Heart right ventricle (tissue), 16 donors: ENCODE data around the gene FOXN3. TPM values are rescaled to one million over a fixed set of nuclear protein-coding genes. Genes with fewer than 3 reads are reported as not detected.

ENCODE experiments used
- ATAC-seq, 8 donors: fragments of 200-7000 bp; cut with Tn5 transposase; one replicate each; pipeline ENCODE4 v1.9.1; 2020; ENCODE audit warnings: mild to moderate bottlenecking in 8 of 8, moderate library complexity in 8 of 8, moderate number of reproducible peaks in 1 of 8
- DNase-seq, 2 donors: peaks; one replicate each; pipeline ENCODE4 v3.0.0-alpha.2; 2020
- H3K27ac ChIP-seq, 10 donors: fragments of 200-600 bp; sonication (generic) in 2 of 10; one replicate each; pipeline versions ENCODE4 v1.5.0 to v1.8.0; 2020 to 2022; ENCODE audit warnings: mild to moderate bottlenecking in 3 of 10
- H3K27me3 ChIP-seq, 7 donors: fragments of 200-600 bp; one replicate each; pipeline ENCODE4 v1.8.0; 2021 to 2022; ENCODE audit warnings: mild to moderate bottlenecking in 2 of 7
- H3K36me3 ChIP-seq, 9 donors: fragments of 200-600 bp; sonication (generic) in 1 of 9; one replicate each; pipeline versions ENCODE4 v1.5.0 to v1.8.0; 2020 to 2022; ENCODE audit warnings: mild to moderate bottlenecking in 2 of 9
- H3K4me1 ChIP-seq, 9 donors: fragments of 200-600 bp; sonication (generic) in 1 of 9; one replicate each; pipeline versions ENCODE4 v1.5.0 to v1.8.0; 2020 to 2022; ENCODE audit warnings: mild to moderate bottlenecking in 4 of 9
- H3K4me3 ChIP-seq, 10 donors: fragments of 200-600 bp; sonication (generic) in 2 of 10; one replicate each; pipeline versions ENCODE4 v1.5.0 to v1.8.0; 2020 to 2022; ENCODE audit warnings: mild to moderate bottlenecking in 7 of 10, moderate library complexity in 2 of 10
- H3K9me3 ChIP-seq, 11 donors: fragments of 200-600 bp in 10 of 11; sonication (generic) in 2 of 11; one replicate each; pipeline versions ENCODE4 v1.5.0 to v1.8.0; 2013 to 2022; ENCODE audit warnings: mild to moderate bottlenecking in 2 of 11, control low read depth in 1 of 11, moderate library complexity in 1 of 11
- CTCF ChIP-seq, 9 donors: fragments of 200-600 bp; sonication (generic) in 2 of 9; IDR thresholded peaks; one replicate each; pipeline versions ENCODE4 v1.5.0 to v1.8.0; 2021 to 2022; ENCODE audit warnings: antibody characterized with exemption in 9 of 9, mild to moderate bottlenecking in 5 of 9, moderate library complexity in 1 of 9
- WGBS, 2 donors: extraction: QIAGEN DNeasy Blood & Tissue Kit; methylation state at CpG; one replicate each; pipeline ENCODE4 v1.1.7; 2013; ENCODE audit warnings: inconsistent platforms in 1 of 2; 5-methylcytosine and 5-hydroxymethylcytosine counted together
- intact Hi-C, 10 donors: fragments of 100-400 bp; cut with DNase I; formaldehyde crosslinking; loops; one replicate each; pipeline versions ENCODE4 v1.11.1 to v1.14.2; 2022
- polyA plus RNA-seq, 2 donors: library from polyadenylated mRNA; stranded (reverse); fragments of 200-250 nt; gene quantifications; one replicate each; pipeline ENCODE4 v1.2.3, GENCODE V29; 2013
- total RNA-seq, 10 donors: library from RNA; stranded (reverse); fragmentation: NEBNext Ultra II Directional in 3 of 10; extraction: Animal tissue kit (Norgen Biotek cat#: 25700) in 3 of 10; gene quantifications; one replicate each; pipeline versions ENCODE4 v1.2.1 to v1.2.4, GENCODE V29; 2021 to 2023
- donor health status: Arrhythmogenic right ventricular cardiomyopathy.
- donor health status: ischemic (EF 13 %, LVEDD 7.1; RV severe dilation, severe dysfunction).
- donor health status: healthy with polysubstance abuse.
- donor health status: DM: no; HTN: yes; CAD: no.
- donor health status: DM: no; HTN: no; CAD: no.
- donor health status: ischemic (EF 25% LVEDD 6.9; RV normal size, moderate dysfunction).
- donor health status: ischemic (EF 25% LVEDD 5.7; RV mildly dilated, moderate dysfunction).
- donor health status: healthy.
- donor health status: DM: yes; HTN: yes; CAD: no.
- donor health status: Ischemic cardiomyopathy.
- donor health status: ischemic (EF 35%, LVEDD 5.7; RV mildly dilated, moderate dysfunction).
- donor health status: nonischemic (EF 11% LVEDD 7.7; RV severe dilation, severe dysfunction).
- donor health status: DM: yes; HTN: yes; CAD: no.
- donor health status: PGD.
- donor health status: ischemic (EF 29% LVEDD 5.4; RV normal size, mild dysfunction).
- donor health status: nonischemic (EF 23%, LVEDD 6.1; RV moderate dilation, normal function).

Gene FOXN3
- total and polyA plus RNA-seq, 12 donors, result 13.0 to 150 (median 107) TPM

DNA sequence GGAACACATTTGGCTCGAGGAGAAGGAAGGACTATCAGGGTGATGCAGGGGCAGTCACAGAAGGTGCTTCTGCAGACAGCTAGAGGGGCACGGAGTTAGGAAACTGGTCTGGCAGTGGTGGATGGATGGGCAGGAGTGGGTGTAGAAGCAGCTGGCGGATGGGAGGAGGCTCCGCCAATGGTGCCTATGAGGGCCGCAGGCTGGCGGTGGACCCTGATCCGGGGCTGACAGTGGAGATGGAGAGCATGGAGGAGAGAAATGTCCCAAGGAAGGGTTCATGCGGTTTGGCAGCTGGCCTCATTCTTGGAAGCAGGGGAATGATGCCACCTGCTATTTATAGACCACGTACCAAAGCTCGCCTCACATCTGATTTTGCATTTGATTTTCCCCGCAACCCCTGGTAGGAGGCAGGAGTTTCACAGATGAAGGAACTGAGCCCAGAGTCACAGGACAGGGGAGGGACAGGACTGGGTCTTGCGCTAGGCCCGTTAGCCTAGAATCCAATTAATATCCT lies 237.1 kb downstream of the FOXN3 start:
- H3K36me3 ChIP-seq, result peaks cover 0 to 21% (median 7%) of the 10 kb centered on the region in 9 donors
- peak in 6 of 8 donors; percentile 15 to 43 (median 32) for ATAC-seq

GRCh38 chr14:89178800-89179535 lies 238.1 kb downstream of the FOXN3 start:
- ATAC-seq, result no peak
- H3K4me3 ChIP-seq, result no peak overlapping the region
- H3K4me1 ChIP-seq, result peaks cover 0 to 46% (median 23%) of the 10 kb centered on the region in 9 donors
- no peak for TF ChIP-seq CTCF (IDR thresholded peaks at IDR 0.05)
- no peaks in the 10 kb centered on the region for H3K27me3 ChIP-seq
- peaks cover 0 to 29% (median 7%) of the 10 kb centered on the region in 9 donors for H3K36me3 ChIP-seq
- intact Hi-C loops, result loop anchor here in 6 of 10 donors (5.0 to 10.0 kb wide), 7 partner anchors 126 to 736 kb away; partner anchors contain the start of gene FOXN3 (in 4 of the 6)
- peak overlapping the region in 1 of 10 donors; percentile 12 for H3K27ac ChIP-seq
- no peak for DNase-seq
- no peaks in the 10 kb centered on the region for H3K9me3 ChIP-seq
- WGBS, 2 donors, result 54 to 66% methylated on average over 7 of the region's 7 CpGs

More for the DNA sequence above, 237.1 kb downstream of the FOXN3 start:
- H3K4me3 ChIP-seq, result no peak overlapping the region
- H3K4me1 ChIP-seq, result peaks cover 5 to 56% (median 33%) of the 10 kb centered on the region in 9 donors
- H3K27ac ChIP-seq, result no peak overlapping the region
- no peaks in the 10 kb centered on the region for H3K27me3 ChIP-seq
- no peak for TF ChIP-seq CTCF (IDR thresholded peaks at IDR 0.05)
- H3K9me3 ChIP-seq, result no peaks in the 10 kb centered on the region
- DNase-seq, result no peak
- intact Hi-C loops, result loop anchor here in 6 of 10 donors (5.0 to 10.0 kb wide), 8 partner anchors 125 to 735 kb away; partner anchors contain the start of gene FOXN3 (in 5 of the 6)
- WGBS, 2 donors, result 72 to 78% methylated on average over 13 of the region's 13 CpGs

DNA sequence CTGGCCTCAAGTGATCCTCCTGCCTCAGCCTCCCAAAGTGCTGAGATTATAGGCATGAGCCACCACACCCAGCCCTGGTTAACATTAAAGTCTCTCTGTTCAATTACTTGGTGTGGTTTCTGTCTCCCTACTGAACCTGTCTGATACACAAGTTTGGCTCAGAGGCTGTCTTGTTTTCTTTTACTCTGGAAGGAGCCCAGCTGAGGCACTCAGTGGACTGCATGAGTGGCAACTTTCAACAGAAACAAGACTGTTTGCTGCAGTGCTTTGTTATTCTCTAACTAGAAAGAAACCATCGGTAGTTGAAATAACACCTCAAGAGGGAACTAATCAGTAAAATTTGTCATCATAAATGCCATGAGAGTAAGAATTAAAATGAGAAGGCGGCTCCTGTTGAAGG lies 238.7 kb downstream of the FOXN3 start:
- 74 to 75% methylated on average over 2 of the region's 2 CpGs for WGBS, 2 donors
- peak overlapping the region in 1 of 10 donors; percentile 12 for H3K27ac ChIP-seq
- peaks cover 0 to 45% (median 21%) of the 10 kb centered on the region in 9 donors for H3K4me1 ChIP-seq
- no peak overlapping the region for H3K4me3 ChIP-seq
- H3K36me3 ChIP-seq, result peaks cover 0 to 29% (median 7%) of the 10 kb centered on the region in 9 donors
- intact Hi-C loops, result loop anchor here in 6 of 10 donors (5.0 to 10.0 kb wide), 7 partner anchors 126 to 736 kb away; partner anchors contain the start of gene FOXN3 (in 4 of the 6)
- no peak for TF ChIP-seq CTCF (IDR thresholded peaks at IDR 0.05)
- no peaks in the 10 kb centered on the region for H3K27me3 ChIP-seq
- DNase-seq (no peak), ATAC-seq (no peak)
- H3K9me3 ChIP-seq, result peaks cover 0 to 4% (median 0%) of the 10 kb centered on the region in 11 donors
